ENCODE measurements around the gene CPSF3. TPM values are rescaled to one million over a fixed set of nuclear protein-coding genes. Genes with fewer than 3 reads are reported as not detected.

The CPSF3 gene
- total and polyA plus RNA-seq, 12 donors, result 12.8 to 19.8 (median 16.1) TPM

DNA sequence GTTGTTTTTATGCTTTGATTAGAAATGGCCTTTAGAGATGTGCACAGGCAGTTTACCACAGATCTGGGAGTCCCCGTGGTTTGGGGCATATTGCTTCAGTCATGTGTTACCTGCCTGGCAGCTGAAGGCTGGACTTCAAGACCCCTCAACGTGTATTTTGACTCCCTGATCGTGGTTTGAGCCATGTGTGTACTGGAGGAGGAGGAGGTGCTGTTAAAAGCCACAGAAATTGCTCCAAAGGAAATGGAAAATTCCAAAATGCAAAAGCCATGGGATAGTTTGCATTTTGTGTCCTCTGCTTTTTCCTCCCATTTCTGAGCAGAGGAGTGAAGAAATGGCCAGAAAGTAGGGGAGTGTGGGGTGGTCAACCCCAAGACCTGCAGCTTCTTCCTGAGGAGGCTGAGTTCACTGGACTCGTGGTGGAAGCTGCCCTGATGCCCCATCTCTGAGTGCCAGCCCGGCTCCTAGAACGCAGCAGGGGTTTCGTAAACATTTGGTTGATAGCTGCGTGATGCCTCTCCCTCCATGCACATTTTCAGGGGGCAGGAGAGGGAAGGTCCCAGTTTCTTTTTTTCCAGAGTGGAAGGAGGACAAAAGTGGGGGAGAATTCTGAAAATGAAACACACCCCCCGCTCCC lies 45.9 kb upstream of the CPSF3 start:
- ATAC-seq (peak in 1 of 8 donors; percentile 28), DNase-seq (no peak)
- no peaks in the 10 kb centered on the region for H3K27me3 ChIP-seq
- peak overlapping the region; percentile 27 to 81 (median 67) for H3K27ac ChIP-seq
- intact Hi-C loops (cut with DNase I), result loop anchor here in 1 of 10 donors (10.0 kb wide), 1 partner anchor 233 kb away; no protein-coding TSS in a partner anchor
- H3K9me3 ChIP-seq, result no peaks in the 10 kb centered on the region
- TF ChIP-seq, protein P1, sequence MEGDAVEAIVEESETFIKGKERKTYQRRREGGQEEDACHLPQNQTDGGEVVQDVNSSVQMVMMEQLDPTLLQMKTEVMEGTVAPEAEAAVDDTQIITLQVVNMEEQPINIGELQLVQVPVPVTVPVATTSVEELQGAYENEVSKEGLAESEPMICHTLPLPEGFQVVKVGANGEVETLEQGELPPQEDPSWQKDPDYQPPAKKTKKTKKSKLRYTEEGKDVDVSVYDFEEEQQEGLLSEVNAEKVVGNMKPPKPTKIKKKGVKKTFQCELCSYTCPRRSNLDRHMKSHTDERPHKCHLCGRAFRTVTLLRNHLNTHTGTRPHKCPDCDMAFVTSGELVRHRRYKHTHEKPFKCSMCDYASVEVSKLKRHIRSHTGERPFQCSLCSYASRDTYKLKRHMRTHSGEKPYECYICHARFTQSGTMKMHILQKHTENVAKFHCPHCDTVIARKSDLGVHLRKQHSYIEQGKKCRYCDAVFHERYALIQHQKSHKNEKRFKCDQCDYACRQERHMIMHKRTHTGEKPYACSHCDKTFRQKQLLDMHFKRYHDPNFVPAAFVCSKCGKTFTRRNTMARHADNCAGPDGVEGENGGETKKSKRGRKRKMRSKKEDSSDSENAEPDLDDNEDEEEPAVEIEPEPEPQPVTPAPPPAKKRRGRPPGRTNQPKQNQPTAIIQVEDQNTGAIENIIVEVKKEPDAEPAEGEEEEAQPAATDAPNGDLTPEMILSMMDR (IDR thresholded peaks at IDR 0.05), result no peak
- H3K36me3 ChIP-seq, result peaks cover 0 to 99% (median 5%) of the 10 kb centered on the region in 9 donors
- 71 to 76% methylated on average over 9 of the region's 9 CpGs for WGBS, 2 donors
- peaks cover 0 to 48% (median 32%) of the 10 kb centered on the region in 9 donors for H3K4me1 ChIP-seq
- no peak overlapping the region for H3K4me3 ChIP-seq

DNA sequence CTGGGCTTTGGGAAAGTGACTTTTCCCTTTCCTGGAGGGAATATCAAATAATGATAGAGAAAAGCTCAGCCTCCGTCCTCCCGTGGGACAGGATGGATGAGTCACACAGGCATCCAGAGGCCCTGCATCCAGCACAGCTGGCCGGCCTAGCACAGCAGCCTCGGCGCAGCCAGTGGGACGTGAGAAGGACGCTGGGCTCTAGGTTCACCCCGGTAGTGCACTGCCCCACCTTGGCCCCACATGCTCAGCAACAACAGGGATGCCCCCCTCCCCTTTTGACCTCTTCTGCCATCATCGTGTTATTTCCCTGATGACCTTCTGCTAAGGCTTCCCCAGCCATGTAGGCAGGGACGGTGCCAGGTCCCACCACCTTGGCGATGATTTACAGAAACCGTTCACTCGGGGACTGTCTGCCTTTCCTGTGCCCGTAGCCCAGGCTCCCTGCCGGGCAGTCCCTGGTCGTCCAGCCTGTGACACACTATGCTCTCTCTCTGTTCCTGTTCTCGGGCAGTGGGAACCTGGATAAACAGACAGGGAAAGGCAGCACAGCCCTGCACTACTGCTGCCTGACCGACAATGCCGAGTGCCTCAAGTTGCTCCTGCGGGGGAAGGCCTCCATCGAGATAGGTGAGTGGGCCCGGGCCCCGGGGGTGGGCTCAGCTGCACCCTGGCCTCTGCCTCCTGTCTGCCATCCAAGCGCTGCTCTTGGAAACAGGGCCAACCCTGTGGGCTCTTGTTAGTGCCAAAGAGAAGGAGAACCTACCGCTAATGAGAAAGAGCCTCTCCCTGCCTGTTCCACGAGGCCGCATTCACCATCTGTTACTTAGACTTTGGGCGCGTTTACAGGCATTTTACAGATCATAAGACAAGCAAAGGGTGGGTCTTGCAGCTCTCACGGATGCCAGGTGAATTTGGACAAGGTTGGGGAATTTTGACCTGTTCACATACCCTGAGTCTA lies 44.7 kb upstream of the CPSF3 start:
- intact Hi-C loops (cut with DNase I), result loop anchor here in 1 of 10 donors (10.0 kb wide), 1 partner anchor 234 kb away; no protein-coding TSS in a partner anchor
- DNase-seq, result peak; percentile 81 to 88

DNA sequence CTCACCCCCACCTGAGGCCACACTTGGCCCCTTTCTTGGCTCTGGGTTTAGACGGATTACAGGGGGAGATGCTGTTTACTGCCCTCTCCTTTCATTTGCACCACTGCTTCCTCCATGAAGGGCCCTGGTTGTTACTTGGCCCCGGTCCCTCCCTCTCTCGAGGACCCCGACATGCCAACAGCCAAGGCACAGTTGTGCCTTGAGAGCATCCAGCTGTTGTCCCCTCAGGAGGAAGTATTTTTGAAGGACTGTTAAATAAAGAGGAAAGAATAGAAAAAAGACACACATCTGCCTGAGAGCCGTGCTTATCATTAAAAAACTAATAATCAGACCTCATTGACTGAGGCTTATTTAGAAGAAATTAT lies 44.1 kb upstream of the CPSF3 start:
- WGBS, 2 donors, result 85 to 86% methylated on average over 5 of the region's 5 CpGs
- peaks cover 0 to 48% (median 32%) of the 10 kb centered on the region in 9 donors for H3K4me1 ChIP-seq
- intact Hi-C loops (cut with DNase I), result loop anchor here in 1 of 10 donors (10.0 kb wide), 1 partner anchor 235 kb away; no protein-coding TSS in a partner anchor
- H3K36me3 ChIP-seq, result peaks cover 0 to 99% (median 0%) of the 10 kb centered on the region in 9 donors
- H3K9me3 ChIP-seq, result no peaks in the 10 kb centered on the region
- TF ChIP-seq, protein P1 (IDR thresholded peaks at IDR 0.05), result no peak
- peak overlapping the region in 7 of 10 donors; percentile 19 to 81 (median 68) for H3K27ac ChIP-seq
- ATAC-seq (no peak), DNase-seq (no peak)
- no peaks in the 10 kb centered on the region for H3K27me3 ChIP-seq
- no peak overlapping the region for H3K4me3 ChIP-seq

More for the DNA sequence above, 44.7 kb upstream of the CPSF3 start:
- H3K9me3 ChIP-seq, result no peaks in the 10 kb centered on the region
- H3K36me3 ChIP-seq, result peaks cover 0 to 99% (median 2%) of the 10 kb centered on the region in 9 donors
- TF ChIP-seq, protein P1 (IDR thresholded peaks at IDR 0.05), result no peak
- WGBS, 2 donors, result 66 to 68% methylated on average over 30 of the region's 30 CpGs
- no peaks in the 10 kb centered on the region for H3K27me3 ChIP-seq
- ATAC-seq, result peak; percentile 84 to 92 (median 86)
- H3K27ac ChIP-seq, result peak overlapping the region; percentile 27 to 81 (median 67)
- no peak overlapping the region for H3K4me3 ChIP-seq
- H3K4me1 ChIP-seq, result peaks cover 0 to 48% (median 32%) of the 10 kb centered on the region in 9 donors
